ENCODE results near the gene FRMD4A.
"Not testable (repeated sequence)": the region's sequence is repeated elsewhere in the genome, so short reads cannot be mapped to it uniquely, and the experiment has no call there.

Gene FRMD4A

GRCh38 chr10:13946209-13946460 is 384.6 kb downstream of the FRMD4A start:
- DNase-seq (ENCODE audit: low spot score) = no peak

DNA sequence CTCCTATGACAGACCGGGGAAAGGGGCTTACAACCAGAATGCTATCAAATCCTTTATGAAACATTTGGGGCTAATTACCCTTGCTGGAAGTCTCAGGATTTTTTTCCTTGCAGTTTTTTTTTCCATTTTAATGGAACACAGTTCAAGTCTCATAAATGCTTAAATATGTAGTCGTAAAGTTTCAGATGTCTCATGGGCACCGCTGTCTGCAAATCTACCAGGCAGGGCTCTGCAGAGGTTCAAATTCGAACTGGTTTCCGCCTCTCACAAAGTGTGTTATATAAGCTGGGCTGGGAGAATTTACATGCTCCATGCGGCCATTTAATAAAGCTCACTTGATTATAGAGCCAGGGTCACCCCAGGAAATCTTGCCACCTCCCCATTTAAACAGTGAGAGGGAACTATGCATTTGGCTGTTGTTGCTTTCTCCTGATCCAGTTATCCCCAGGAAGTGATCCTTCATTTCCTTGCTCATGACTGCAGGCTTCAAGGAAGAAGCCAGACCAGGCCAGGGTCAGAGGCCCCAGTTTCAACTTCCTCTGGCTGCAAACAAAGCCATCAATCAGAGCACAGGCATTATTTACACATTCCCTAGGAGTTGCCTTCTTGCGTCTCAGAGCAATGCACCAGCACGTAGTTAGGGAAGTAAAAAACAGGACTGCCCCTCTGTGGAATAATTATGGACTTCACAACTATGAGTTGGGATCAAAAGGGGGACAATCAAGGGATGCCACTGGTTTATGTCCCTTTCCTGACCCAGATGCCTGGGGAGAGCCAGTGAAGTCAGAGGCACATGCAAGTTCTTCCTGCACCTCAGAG is 385.1 kb downstream of the FRMD4A start:
- DNase-seq (ENCODE audit: low spot score) = no peak

- DNase-seq (ENCODE audit: low spot score) = no peak
Measured at GRCh38 chr10:13944823-13945222, 385.9 kb downstream of the FRMD4A start.

GRCh38 chr10:13943735-13944398 is 386.9 kb downstream of the FRMD4A start:
- DNase-seq (ENCODE audit: low spot score) = no peak

- DNase-seq (ENCODE audit: low spot score) = no peak
Measured at GRCh38 chr10:13942035-13942434, 388.7 kb downstream of the FRMD4A start.

DNA sequence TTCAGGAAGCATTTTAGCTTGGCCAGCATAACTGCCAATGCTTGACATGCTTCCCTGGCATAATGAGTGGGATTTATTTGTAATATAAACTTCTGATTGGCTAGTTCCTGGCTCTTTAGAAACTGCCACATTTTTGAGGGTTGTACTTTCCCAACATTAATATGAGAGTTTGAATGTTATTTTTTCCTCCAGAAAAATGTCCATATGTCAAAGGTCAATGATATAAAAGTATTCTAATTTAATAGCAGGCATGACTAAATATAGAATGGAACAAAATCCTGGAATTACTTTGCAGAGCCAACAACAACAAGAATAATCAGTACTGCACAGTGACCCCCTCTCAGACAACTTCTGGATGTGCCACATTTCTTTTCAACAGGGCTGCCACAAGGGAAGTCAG is 391.3 kb downstream of the FRMD4A start:
- no peak for DNase-seq (ENCODE audit: low spot score)

DNA sequence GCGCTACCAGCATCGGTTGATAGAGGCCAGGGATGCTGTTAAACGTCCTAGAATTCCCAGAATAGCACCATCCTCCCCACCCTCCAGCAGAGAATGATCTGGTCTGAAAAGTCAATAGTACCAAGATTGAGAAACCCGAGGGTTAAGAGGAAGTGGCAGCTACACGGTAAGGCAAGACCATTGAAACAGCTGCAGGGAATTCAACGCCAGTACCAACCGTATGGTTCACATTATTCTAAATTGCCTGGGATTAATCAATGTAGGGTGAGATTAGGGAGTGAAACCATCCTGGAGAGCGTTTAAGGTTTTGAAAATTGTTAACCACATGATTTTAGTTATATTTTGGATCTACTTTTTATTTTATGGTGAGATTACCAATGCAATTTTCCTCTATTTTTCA is 391.8 kb downstream of the FRMD4A start:
- DNase-seq (ENCODE audit: low spot score) = no peak

- no peak for DNase-seq (ENCODE audit: low spot score)
Measured at GRCh38 chr10:13936826-13937225, 393.9 kb downstream of the FRMD4A start.

GRCh38 chr10:13930120-13930519 is 400.6 kb downstream of the FRMD4A start:
- DNase-seq (ENCODE audit: low spot score) = no peak

DNA sequence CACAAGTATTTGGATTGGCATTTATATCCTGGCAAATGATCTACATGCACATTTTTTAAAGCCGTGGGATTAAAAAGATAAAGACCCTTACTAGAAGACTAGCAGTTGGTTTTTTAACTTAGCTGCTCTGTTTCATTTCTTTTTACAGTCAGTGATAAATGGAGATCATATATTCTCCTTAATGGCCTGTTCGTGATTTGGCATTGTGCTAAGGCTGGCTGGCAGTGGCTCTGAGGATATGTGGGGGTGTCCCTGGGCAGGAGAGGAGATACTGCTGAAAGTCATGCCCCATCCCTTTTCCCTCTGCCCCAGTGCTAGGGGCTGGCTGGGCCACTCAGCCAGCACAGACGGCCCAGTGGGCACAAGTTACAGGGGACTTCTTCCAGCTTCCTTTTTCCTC is 402.3 kb downstream of the FRMD4A start:
- DNase-seq (ENCODE audit: low spot score) = no peak

GRCh38 chr10:13925971-13926780 is 404.5 kb downstream of the FRMD4A start:
- DNase-seq (ENCODE audit: low spot score) = no peak

- DNase-seq (ENCODE audit: low spot score) = no peak
Measured at GRCh38 chr10:13924040-13924725, 406.5 kb downstream of the FRMD4A start.

DNA sequence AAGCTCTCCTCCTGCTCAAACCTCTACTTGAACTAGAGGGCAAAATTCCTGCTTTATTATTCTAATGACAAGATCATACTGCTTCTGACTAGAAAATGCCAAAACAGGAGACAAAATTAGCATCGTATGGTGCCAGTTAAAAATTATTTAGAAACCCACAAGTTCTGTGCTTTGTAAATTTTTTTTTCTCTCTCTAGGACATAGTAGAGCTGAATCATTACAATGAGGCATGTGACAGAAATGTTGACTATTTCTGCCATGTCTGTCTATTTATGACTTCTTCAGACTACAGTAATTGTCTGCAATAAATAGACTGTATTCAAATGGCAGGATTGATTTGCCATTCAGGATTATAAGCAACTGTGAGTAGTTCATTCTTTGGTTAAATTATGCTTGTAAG is 408.1 kb downstream of the FRMD4A start:
- DNase-seq (ENCODE audit: low spot score) = no peak

DNA sequence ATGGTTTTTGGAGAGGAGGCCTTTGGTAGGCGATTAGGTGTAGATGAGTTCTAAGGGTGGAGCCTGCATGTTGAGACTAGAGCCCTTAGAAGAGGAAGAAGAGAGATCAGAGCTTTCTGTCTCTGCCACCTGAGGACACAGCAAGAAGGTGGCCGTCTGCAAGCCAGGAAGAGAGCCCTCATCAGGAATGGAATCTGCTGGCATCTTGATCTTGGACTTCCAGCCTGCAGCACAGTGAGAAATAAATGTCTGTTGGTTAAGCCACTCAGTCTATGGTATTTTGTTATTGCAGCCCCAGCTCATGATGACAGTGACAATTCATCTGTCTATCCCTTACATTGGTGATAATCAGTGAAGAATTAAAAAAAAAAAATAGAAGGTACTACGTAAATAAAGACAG is 408.8 kb downstream of the FRMD4A start:
- no peak for DNase-seq (ENCODE audit: low spot score)

GRCh38 chr10:13921131-13921530 is 409.6 kb downstream of the FRMD4A start:
- not testable (repeated sequence) for DNase-seq (ENCODE audit: low spot score)

- DNase-seq (ENCODE audit: low spot score) = no peak
Measured at GRCh38 chr10:13920465-13920864, 410.3 kb downstream of the FRMD4A start.

DNA sequence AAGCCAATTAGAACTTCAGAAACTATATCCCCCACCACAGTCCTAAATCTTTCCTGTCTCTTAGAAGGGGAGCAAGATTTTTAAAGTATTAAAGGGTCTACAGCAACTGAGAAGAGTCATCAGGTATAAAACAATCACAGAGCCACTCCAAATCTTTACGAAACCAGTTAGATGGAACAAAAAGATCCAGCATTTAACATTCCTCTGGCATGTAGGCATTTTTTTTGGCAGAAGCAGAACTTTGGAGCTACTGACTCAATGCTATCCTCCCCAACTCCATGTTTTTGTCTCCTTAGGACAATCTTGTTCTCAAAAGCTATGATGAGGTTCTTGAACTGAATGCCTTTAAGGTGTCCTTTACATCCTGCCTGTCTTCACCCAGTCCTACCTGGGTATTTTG is 410.7 kb downstream of the FRMD4A start:
- no peak for DNase-seq (ENCODE audit: low spot score)

DNA sequence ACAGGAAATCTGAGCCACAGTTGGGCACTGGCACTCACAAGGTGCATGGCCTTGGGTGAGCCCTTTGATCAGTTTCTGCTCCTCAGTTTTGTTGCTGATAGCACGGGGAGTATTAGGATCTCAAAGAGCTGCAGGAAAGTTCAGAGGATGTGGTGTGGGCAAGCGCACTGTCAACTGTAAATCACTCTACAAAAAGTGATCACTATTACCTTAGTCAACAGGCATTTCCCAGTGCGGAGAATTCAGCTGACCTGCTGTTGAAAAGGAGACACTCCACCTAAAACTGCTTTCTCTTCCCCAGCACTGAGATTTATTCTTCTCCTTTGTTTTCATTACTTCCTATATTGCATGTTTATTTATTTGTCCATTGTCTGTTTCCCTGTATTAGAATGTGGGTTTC is 412.9 kb downstream of the FRMD4A start:
- no peak for DNase-seq (ENCODE audit: low spot score)

GRCh38 chr10:13916384-13916947 is 414.3 kb downstream of the FRMD4A start:
- DNase-seq (ENCODE audit: low spot score) = no peak

GRCh38 chr10:13915710-13916109 is 415.0 kb downstream of the FRMD4A start:
- DNase-seq (ENCODE audit: low spot score) = no peak

GRCh38 chr10:13913897-13914296 is 416.8 kb downstream of the FRMD4A start:
- DNase-seq (ENCODE audit: low spot score) = no peak

- DNase-seq (ENCODE audit: low spot score) = no peak
Measured at GRCh38 chr10:13911821-13912520, 418.8 kb downstream of the FRMD4A start.

Data from HuH-7 (cell line).